Nephron (organoid): Measurements from ENCODE around the gene MICA.

Experiments used
- H3K27ac Mint-ChIP-seq, 3 experiments: 2 replicates each; pipeline ENCODE4 v1.8.0; 2020; ENCODE audit warnings: mixed read lengths in 3 of 3, mild to moderate bottlenecking in 2 of 3, moderate library complexity in 1 of 3
- H3K27me3 Mint-ChIP-seq: 2 replicates; pipeline ENCODE4 v1.8.0; 2021; ENCODE audit warnings: low read depth, mild to moderate bottlenecking, moderate library complexity, mixed read lengths
- H3K36me3 Mint-ChIP-seq: 2 replicates; pipeline ENCODE4 v1.8.0; 2020; ENCODE audit warnings: low read depth, mixed read lengths
- H3K4me1 Mint-ChIP-seq: 2 replicates; pipeline ENCODE4 v1.8.0; 2020; ENCODE audit warnings: mixed read lengths
- H3K4me3 Mint-ChIP-seq, 3 experiments: 2 replicates each; pipeline ENCODE4 v1.8.0; 2020; ENCODE audit warnings: mild to moderate bottlenecking in 3 of 3, mixed read lengths in 3 of 3, moderate library complexity in 2 of 3
- H3K9me3 Mint-ChIP-seq: 2 replicates; pipeline ENCODE4 v1.8.0; 2020; ENCODE audit warnings: mixed read lengths
- CTCF ChIP-seq, 3 experiments: fragments of 200-600 bp; sonication (generic); IDR thresholded peaks; one replicate each; pipeline ENCODE4 v1.5.0; 2021; ENCODE audit warnings: antibody characterized with exemption in 3 of 3; ENCODE audit not compliant: unreplicated experiment in 3 of 3

MICA gene

DNA sequence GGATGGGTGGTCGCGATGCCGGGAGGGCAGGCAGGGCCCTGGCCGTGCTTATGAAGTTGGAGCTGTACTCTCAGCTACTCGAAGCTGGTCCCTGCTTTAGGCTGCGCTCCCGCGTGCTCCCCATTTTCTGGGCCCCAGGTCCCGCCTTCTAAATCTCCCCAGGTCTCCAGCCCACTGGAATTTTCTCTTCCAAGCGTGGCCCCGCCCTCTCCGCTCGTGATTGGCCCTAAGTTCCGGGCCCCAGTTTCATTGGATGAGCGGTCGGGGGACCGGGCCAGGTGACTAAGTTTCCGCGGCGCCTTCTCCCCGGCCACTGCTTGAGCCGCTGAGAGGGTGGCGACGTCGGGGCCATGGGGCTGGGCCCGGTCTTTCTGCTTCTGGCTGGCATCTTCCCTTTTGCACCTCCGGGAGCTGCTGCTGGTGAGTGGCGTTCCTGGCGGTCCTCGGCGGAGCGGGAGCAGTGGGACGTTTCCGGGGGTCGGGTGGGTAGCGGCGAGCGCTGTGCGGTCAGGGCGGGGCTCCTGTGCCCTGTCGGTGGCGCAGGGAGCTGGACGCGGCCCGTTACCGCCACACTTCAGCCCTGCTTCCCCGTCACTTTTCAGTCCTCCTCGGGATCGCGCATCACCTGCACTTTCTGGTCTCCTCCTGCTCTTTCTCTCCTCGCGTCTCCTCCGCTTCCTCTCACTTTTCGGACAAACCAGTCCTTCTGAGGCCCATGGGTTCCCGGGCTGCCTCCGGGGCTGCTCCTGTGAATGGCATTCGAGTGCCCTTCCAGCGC, at the start of gene MICA:
MICA (plus strand) TSS at position 313 of the 778 bp plus-strand sequence; CDS start at position 351, 38 bp downstream.
- peak within 1 kb of the TSS; percentile 84 to 95 (median 88) for H3K4me3 Mint-ChIP-seq
- H3K27me3 Mint-ChIP-seq, result peaks cover 41% of the 10 kb centered on the region
- no peaks in the 10 kb centered on the region for H3K9me3 Mint-ChIP-seq
- no peaks in the 10 kb centered on the region for H3K36me3 Mint-ChIP-seq
- peak within 1 kb of the TSS; percentile 21 to 75 (median 64) for H3K27ac Mint-ChIP-seq
- H3K4me1 Mint-ChIP-seq, result peaks cover 27% of the 10 kb centered on the region
- no peak for TF ChIP-seq CTCF (IDR thresholded peaks at IDR 0.05; ENCODE audit: unreplicated experiment in 3 of 3)

GRCh38 chr6:31354158-31354863, 49.1 kb upstream of the MICA start:
- Mint-ChIP-seq H3K9me3 (no peaks in the 10 kb centered on the region), H3K27ac (no peak overlapping the region), H3K4me1 (no peaks in the 10 kb centered on the region), H3K27me3 (peaks cover 93% of the 10 kb centered on the region), H3K4me3 (peak overlapping the region in 2 of 3 experiments; percentile 55 to 63), H3K36me3 (no peaks in the 10 kb centered on the region)
- no peak for TF ChIP-seq CTCF (IDR thresholded peaks at IDR 0.05; ENCODE audit: unreplicated experiment in 3 of 3)

DNA sequence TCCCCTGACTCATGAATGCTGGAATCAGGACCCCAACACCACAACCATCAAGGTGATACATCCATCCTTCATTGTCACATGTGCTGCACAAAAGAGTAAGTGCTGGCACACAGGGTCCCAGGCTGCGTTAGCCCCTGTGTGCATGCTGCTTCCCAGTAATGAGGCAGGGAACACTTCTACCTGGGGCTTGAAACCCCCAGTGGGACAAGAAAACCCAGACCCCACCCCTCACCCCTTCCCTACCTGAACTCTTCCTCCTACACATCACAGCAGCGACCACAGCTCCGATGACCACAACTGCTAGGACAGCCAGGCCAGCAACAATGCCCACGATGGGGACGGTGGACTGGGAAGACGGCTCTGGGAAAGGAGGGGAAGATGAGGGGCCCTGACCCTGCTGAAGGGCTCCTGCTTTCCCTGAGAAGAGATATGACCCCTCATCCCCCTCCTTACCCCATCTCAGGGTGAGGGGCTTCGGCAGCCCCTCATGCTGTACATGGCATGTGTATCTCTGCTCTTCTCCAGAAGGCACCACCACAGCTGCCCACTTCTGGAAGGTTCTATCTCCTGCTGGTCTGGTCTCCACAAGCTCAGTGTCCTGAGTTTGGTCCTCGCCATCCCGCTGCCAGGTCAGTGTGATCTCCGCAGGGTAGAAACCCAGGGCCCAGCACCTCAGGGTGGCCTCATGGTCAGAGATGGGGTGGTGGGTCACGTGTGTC, 48.4 kb upstream of the MICA start:
- no peaks in the 10 kb centered on the region for H3K4me1 Mint-ChIP-seq
- H3K27ac Mint-ChIP-seq, result no peak overlapping the region
- no peaks in the 10 kb centered on the region for H3K36me3 Mint-ChIP-seq
- H3K4me3 Mint-ChIP-seq, result peak overlapping the region in 2 of 3 experiments; percentile 47 to 63
- H3K9me3 Mint-ChIP-seq, result no peaks in the 10 kb centered on the region
- peaks cover 95% of the 10 kb centered on the region for H3K27me3 Mint-ChIP-seq
- no peak for TF ChIP-seq CTCF (IDR thresholded peaks at IDR 0.05; ENCODE audit: unreplicated experiment in 3 of 3)

GRCh38 chr6:31355583-31355948, 47.8 kb upstream of the MICA start:
- Mint-ChIP-seq H3K36me3 (no peaks in the 10 kb centered on the region), H3K4me3 (peak overlapping the region; percentile 53 to 71 (median 71)), H3K27ac (no peak overlapping the region), H3K27me3 (peaks cover 96% of the 10 kb centered on the region), H3K9me3 (no peaks in the 10 kb centered on the region), H3K4me1 (no peaks in the 10 kb centered on the region)
- no peak for TF ChIP-seq CTCF (IDR thresholded peaks at IDR 0.05; ENCODE audit: unreplicated experiment in 3 of 3)

- Mint-ChIP-seq H3K27ac (no peak overlapping the region), H3K27me3 (peaks cover 96% of the 10 kb centered on the region), H3K36me3 (no peaks in the 10 kb centered on the region), H3K9me3 (peaks cover 3% of the 10 kb centered on the region), H3K4me1 (no peaks in the 10 kb centered on the region), H3K4me3 (peak overlapping the region; percentile 75 to 85 (median 80))
- TF ChIP-seq CTCF (IDR thresholded peaks at IDR 0.05; ENCODE audit: unreplicated experiment in 3 of 3), result no peak
Observed at GRCh38 chr6:31356216-31356945, 47.0 kb upstream of the MICA start.
